ENCODE data around the gene LAMA5. TPM values are rescaled to one million over a fixed set of nuclear protein-coding genes. Genes with fewer than 3 reads are reported as not detected.

Gene LAMA5
- polyA plus RNA-seq, 3 donors: 0.05 TPM; not detected in 2

DNA sequence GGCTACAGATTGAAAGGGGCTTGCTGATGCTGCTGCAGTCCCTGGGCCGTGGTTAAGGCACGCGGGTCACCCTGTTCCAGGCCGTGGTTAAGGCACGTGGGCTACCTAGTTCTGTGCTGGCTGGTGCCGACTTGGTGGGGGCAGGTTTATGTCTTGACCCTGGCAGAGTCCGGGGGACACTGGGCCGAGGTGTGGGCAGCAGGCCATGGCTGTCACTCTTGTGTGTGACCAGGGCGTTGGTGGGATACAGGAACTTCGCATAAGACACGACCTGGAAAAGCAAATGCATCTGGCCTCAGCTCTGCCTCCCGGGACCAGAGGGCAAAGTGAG is 26.2 kb upstream of the LAMA5 start:
- DNase-seq: no peak
- TF ChIP-seq, protein P1, sequence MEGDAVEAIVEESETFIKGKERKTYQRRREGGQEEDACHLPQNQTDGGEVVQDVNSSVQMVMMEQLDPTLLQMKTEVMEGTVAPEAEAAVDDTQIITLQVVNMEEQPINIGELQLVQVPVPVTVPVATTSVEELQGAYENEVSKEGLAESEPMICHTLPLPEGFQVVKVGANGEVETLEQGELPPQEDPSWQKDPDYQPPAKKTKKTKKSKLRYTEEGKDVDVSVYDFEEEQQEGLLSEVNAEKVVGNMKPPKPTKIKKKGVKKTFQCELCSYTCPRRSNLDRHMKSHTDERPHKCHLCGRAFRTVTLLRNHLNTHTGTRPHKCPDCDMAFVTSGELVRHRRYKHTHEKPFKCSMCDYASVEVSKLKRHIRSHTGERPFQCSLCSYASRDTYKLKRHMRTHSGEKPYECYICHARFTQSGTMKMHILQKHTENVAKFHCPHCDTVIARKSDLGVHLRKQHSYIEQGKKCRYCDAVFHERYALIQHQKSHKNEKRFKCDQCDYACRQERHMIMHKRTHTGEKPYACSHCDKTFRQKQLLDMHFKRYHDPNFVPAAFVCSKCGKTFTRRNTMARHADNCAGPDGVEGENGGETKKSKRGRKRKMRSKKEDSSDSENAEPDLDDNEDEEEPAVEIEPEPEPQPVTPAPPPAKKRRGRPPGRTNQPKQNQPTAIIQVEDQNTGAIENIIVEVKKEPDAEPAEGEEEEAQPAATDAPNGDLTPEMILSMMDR (IDR thresholded peaks at IDR 0.05): no peak
- Mint-ChIP-seq H3K4me3 (no peak overlapping the region), H3K27me3 (ENCODE audit: low read depth in 3 of 3) (no peaks in the 10 kb centered on the region), H3K27ac (peak overlapping the region in 1 of 7 donors; percentile 60), H3K36me3 (peaks cover 41 to 70% of the 10 kb centered on the region in 2 donors), H3K4me1 (peaks cover 2% of the 10 kb centered on the region), H3K9me3 (peaks cover 0 to 7% (median 0%) of the 10 kb centered on the region in 7 donors)
- Histone ChIP-seq H3K4me1 (ENCODE audit: control insufficient read depth in 1 of 2, insufficient read depth in 2 of 2, low read length in 2 of 2) (peaks cover 0 to under 1% of the 10 kb centered on the region in 2 donors), H3K4me2 (replicated peaks; ENCODE audit: extremely low read depth, low read length, poor library complexity, severe bottlenecking) (no peak overlapping the region), H3K36me3 (replicated peaks in 1 of 2; ENCODE audit: control insufficient read depth in 1 of 2, insufficient read depth in 2 of 2, low read length in 2 of 2) (peaks cover 27 to 56% of the 10 kb centered on the region in 2 donors), H3K4me3 (replicated peaks in 1 of 3; ENCODE audit: low read depth in 2 of 3, low read length in 3 of 3) (no peak overlapping the region), H2AFZ (ENCODE audit: insufficient read depth, low read depth, low read length, poor library complexity, severe bottlenecking) (no peak overlapping the region), H3K9ac (ENCODE audit: insufficient read depth, low read length, poor library complexity, severe bottlenecking) (no peak overlapping the region), H3K27me3 (ENCODE audit: control insufficient read depth in 2 of 2, insufficient read depth in 2 of 2, low read length in 2 of 2) (no peaks in the 10 kb centered on the region), H3K9me3 (replicated peaks in 1 of 2; ENCODE audit: control insufficient read depth in 1 of 2, insufficient read depth in 1 of 2, low read length in 2 of 2) (no peaks in the 10 kb centered on the region), H4K20me1 (ENCODE audit: insufficient read depth, low read length) (peaks cover 19% of the 10 kb centered on the region), H3K27ac (ENCODE audit: low read depth in 1 of 2, low read length in 2 of 2) (no peak overlapping the region), H3K79me2 (ENCODE audit: insufficient read depth, low read length) (peaks cover 12% of the 10 kb centered on the region)
- intact Hi-C loops (cut with micrococcal nuclease): no loop called here
- WGBS (ENCODE audit: insufficient coverage): 88% methylated on average over 12 of the region's 12 CpGs

DNA sequence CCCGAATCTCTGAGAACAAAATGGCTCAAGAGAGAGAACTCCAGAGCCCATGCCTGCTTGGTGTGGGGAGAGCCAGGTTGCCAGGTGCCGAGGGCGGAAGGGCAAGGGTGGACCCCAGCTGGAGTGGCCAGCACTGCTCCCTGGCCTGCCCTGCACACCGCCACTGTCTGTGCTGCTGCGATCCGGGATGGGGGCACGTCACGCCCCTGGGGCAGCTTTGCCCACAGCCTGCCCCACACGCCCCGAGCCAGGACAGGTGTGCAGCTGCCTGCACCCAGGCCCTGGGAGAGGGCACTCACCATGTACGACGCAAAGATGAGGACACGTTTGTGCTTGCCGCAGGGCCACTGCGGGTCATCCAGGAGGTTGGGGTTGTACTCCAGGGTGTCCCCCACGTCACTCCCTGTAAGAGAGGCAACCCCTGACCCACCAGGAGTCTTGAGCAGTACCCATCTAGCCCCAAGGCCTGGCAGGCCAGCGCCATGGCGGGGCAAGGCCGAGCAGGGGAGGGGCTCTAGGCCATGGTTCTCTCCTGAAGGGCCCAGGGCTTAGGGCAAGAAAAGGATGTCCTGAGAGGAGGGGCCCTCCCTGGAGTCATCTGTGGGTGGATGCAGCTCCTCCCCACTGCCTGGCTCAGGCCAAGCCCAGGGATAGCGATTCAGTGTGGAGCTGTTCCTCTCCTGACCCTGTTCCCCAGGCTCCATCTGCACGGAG is 25.7 kb upstream of the LAMA5 start:
- Mint-ChIP-seq H3K9me3 (peaks cover 0 to 2% (median 0%) of the 10 kb centered on the region in 7 donors), H3K4me3 (no peak overlapping the region), H3K4me1 (peaks cover 7% of the 10 kb centered on the region), H3K36me3 (peaks cover 43 to 72% of the 10 kb centered on the region in 2 donors), H3K27me3 (ENCODE audit: low read depth in 3 of 3) (no peaks in the 10 kb centered on the region), H3K27ac (peak overlapping the region in 2 of 7 donors; percentile 8 to 50)
- Histone ChIP-seq H3K4me1 (ENCODE audit: control insufficient read depth in 1 of 2, insufficient read depth in 2 of 2, low read length in 2 of 2) (peaks cover 4 to 6% of the 10 kb centered on the region in 2 donors), H3K9me3 (replicated peaks in 1 of 2; ENCODE audit: control insufficient read depth in 1 of 2, insufficient read depth in 1 of 2, low read length in 2 of 2) (no peaks in the 10 kb centered on the region), H3K79me2 (ENCODE audit: insufficient read depth, low read length) (peaks cover 18% of the 10 kb centered on the region), H3K9ac (ENCODE audit: insufficient read depth, low read length, poor library complexity, severe bottlenecking) (no peak overlapping the region), H3K27ac (ENCODE audit: low read depth in 1 of 2, low read length in 2 of 2) (no peak overlapping the region), H4K20me1 (ENCODE audit: insufficient read depth, low read length) (peaks cover 24% of the 10 kb centered on the region), H3K36me3 (replicated peaks in 1 of 2; ENCODE audit: control insufficient read depth in 1 of 2, insufficient read depth in 2 of 2, low read length in 2 of 2) (peaks cover 27 to 58% of the 10 kb centered on the region in 2 donors), H3K4me2 (replicated peaks; ENCODE audit: extremely low read depth, low read length, poor library complexity, severe bottlenecking) (no peak overlapping the region), H3K27me3 (ENCODE audit: control insufficient read depth in 2 of 2, insufficient read depth in 2 of 2, low read length in 2 of 2) (no peaks in the 10 kb centered on the region), H3K4me3 (replicated peaks in 1 of 3; ENCODE audit: low read depth in 2 of 3, low read length in 3 of 3) (no peak overlapping the region), H2AFZ (ENCODE audit: insufficient read depth, low read depth, low read length, poor library complexity, severe bottlenecking) (no peak overlapping the region)
- no peak for DNase-seq
- intact Hi-C loops (cut with micrococcal nuclease): no loop called here
- TF ChIP-seq, protein P1 (IDR thresholded peaks at IDR 0.05): no peak
- 97% methylated on average over 18 of the region's 21 CpGs for WGBS (ENCODE audit: insufficient coverage)
